HUDEP-2 (cell line): ENCODE results near the gene ENO2.
A peak's percentile ranks its signal among the peaks of the same experiment; 100 is the strongest.
"Not testable (repeated sequence)": the region's sequence is repeated elsewhere in the genome, so short reads cannot be mapped to it uniquely, and the experiment has no call there.

Experiments used
- DNase-seq, 76 experiments: peaks; one replicate each; lab custom pipeline; 2025; ENCODE audit not compliant: unreplicated experiment in 76 of 76; lab: John Stamatoyannopoulos, UW

ENO2 gene

DNA sequence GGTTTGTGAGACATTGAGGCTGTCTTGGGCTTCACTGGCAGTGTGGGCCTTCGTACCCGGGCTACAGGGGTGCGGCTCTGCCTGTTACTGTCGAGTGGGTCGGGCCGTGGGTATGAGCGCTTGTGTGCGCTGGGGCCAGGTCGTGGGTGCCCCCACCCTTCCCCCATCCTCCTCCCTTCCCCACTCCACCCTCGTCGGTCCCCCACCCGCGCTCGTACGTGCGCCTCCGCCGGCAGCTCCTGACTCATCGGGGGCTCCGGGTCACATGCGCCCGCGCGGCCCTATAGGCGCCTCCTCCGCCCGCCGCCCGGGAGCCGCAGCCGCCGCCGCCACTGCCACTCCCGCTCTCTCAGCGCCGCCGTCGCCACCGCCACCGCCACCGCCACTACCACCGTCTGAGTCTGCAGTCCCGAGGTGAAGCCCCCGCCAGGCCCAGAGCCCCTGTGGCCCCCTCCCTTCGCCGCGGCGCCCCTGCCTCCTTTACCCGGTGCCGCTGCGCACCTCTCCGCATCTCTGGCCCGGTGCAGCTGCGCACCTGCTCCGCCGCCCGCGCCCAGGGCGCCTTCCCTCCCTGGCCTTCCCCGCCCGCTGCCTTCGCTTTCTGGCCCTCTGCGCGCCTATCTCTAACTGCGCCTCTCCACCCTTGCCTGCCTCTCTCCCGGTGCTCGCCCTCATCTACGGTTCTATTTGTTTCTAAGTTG lies at the start of gene ENO2:
ENO2 (plus strand) TSS at position 335 of the 701 bp plus-strand sequence. CDS start 1,253 bp downstream, outside the sequence.
- DNase-seq, result peak in 49 of 76 experiments; percentile 7 to 81 (median 42)

DNA sequence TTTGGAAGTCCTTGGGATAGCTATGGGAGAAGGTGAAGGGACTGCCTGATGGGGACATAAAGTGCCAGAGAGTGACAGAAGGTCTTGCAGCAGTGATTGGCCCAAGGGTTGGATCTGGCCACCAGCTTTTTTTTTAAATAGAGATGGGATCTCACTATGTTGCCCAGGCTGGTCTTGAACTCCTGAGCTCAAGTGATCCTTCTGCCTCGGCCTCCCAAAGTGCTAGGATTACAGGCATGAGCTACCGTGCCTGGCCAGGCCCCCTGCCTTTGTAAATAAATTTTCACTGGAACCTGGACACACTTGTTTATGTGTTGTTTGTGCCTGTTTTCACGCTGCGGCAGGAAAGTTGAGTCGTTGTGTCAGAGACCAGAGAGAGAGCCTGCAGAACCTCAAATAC lies 49.1 kb upstream of the ENO2 start:
- DNase-seq, result not testable (repeated sequence)

DNA sequence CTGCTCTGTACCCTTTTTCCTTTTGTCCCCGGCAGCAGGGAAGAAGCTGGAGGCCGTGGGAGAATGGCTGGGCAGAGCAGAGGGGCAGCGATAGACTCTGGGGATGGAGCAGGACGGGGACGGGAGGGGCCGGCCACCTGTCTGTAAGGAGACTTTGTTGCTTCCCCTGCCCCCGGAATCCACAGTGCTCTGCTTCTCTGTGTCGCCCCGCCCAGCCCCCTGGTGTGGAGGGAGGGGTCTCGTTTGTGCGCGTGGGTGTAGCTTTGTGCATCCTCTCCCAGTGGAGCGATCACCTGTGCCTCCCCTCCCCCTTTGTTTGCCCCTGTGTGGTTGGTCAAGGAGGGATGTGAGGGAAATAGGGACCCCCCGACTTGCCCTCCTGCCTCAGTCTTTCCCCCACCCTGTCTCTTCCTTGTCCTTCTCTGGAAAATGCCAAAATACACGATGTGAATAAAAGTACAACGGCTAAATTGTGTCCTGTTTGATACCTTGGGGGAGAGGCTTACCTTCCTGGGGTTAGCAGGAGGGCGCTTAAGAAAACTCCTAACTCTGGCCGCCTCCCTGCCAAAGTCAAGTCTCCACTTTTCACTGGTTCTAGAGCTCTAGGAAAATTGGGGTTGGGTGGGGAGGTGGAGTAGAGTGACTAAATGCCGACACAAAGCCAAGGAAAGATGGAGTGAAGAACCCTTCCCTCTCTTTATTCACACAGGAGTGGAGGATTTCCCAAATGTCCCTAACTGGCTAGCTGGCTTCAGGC lies 48.0 kb upstream of the ENO2 start:
- DNase-seq, result no peak

GRCh38 chr12:6866920-6867412 lies 47.4 kb upstream of the ENO2 start:
- DNase-seq, result peak in 5 of 76 experiments; percentile 36 to 55 (median 47)

- peak in 68 of 76 experiments; percentile 5 to 85 (median 66) for DNase-seq
Observed at GRCh38 chr12:6867413-6868210, 46.8 kb upstream of the ENO2 start, which contains the start of gene TPI1. TSS of gene TPI1 (plus strand) at chr12:6867531. CDS start at chr12:6867567, 36 bp downstream.

GRCh38 chr12:6868211-6869048 lies 46.0 kb upstream of the ENO2 start:
- peak in 32 of 76 experiments; percentile 2 to 47 (median 16) for DNase-seq

GRCh38 chr12:6869049-6870021 lies 45.0 kb upstream of the ENO2 start:
- DNase-seq, result peak in 72 of 76 experiments; percentile 15 to 85 (median 68)

- not testable (repeated sequence) for DNase-seq
Observed at GRCh38 chr12:6870304-6870703, 44.1 kb upstream of the ENO2 start.

DNA sequence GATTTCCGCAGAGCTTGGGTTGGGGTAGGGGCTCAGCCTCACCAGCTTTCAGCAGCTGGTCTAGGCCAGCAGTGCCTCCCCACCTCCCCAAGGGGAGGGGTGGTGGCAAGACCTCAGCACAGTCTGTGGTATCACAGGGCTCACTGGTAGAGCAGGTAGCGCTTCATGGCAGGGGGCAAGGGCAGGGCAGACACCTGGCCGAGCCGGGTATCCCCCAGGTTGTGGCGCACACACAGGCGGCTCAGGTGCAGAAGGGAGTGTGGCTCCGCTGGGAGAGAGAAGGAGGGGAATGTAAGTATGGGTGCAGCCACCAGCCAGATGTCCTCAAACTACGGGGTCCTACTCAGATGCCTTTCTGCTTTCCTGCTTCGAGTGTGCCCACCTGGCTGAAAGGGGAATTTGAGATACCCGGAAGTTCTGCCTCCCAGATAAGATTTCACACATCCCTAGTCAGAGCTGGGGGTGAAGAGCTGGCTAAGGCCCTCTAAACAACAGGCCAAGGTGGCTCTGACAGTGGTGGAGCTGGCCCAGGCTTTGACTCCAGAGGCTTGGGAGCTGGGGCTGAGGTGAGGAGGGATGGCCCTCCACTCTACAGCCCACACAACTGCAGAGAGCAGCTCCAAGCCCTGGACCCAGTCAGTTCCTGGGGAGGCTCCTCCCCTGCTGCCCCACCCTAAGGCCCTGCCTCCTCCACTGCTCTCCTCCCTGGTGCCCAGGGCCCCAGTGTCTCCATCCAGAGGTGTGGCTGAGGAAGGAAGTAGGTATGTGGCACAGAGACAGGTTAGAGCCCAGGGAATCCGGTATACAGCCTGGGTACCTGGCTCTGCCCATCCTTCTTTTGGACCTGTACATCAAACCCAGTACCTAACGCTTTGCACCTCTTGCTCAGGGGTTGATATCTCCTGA lies 43.1 kb upstream of the ENO2 start:
- peak in 53 of 76 experiments; percentile 4 to 66 (median 37) for DNase-seq

- DNase-seq, result peak in 69 of 76 experiments; percentile 3 to 85 (median 63)
Observed at GRCh38 chr12:6872073-6873048, 42.0 kb upstream of the ENO2 start.

GRCh38 chr12:6873094-6874014 lies 41.0 kb upstream of the ENO2 start, which contains the start of gene SPSB2:
TSS of gene SPSB2 (minus strand) at chr12:6873303. CDS start at chr12:6872901, 402 bp downstream.
- DNase-seq, result peak in 75 of 76 experiments; percentile 64 to 98 (median 93)

DNA sequence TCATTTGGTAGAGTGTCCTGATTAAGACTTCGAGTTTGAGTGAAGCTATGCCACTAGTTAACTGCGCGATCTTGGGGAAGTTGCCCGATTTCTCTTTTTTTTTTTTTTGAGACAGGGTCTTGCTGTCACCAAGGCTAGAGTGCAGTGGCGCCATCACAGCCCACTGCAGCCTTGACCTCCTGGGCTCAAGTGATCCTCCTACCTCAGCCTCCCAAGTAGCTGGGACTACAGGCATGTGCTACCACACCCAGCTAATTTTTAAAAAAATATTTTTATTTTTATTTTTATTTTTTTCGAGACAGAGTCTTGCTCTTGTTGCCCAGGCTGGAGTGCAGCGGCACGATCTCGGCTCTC lies 40.4 kb upstream of the ENO2 start:
- not testable (repeated sequence) for DNase-seq

- DNase-seq, result not testable (repeated sequence)
Observed at GRCh38 chr12:6879824-6880223, 34.6 kb upstream of the ENO2 start.

- no peak for DNase-seq
Observed at GRCh38 chr12:6883252-6883651, 31.1 kb upstream of the ENO2 start.

DNA sequence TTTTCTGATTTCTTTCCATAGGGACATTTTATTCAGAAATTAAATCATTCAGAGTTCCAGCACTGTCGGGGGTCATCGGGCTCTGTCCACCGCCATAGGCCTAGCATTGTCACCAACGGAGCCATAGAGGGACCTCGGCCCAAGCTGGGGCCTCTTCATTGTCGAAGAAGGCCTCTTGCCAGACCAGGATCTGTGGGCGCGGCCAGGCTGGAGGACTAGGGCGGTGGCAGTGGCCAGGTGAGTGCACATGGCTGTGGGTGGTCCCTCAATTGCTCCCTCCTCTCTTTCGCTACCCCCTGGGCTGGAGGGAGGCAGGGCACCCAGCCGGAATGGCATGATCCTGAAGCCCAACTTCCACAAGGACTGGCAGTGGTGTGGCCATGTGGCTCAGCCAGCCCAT lies 30.7 kb upstream of the ENO2 start:
- DNase-seq, result no peak
